PC-3 (cell line): Measurements from ENCODE around the gene GABRG3.

Source experiments
- EZH2 ChIP-seq: fragments of 300-600 bp; sonication (generic); IDR thresholded peaks from one replicate; pipeline ENCODE4 v1.6.1; 2017; ENCODE audit warnings: antibody characterized with exemption, mild to moderate bottlenecking, low read length; ENCODE audit not compliant: unreplicated experiment
- EZH2phosphoT487 ChIP-seq: fragments of 300-600 bp; sonication (generic); IDR thresholded peaks from 2 replicates; pipeline ENCODE4 v1.6.1; 2018; ENCODE audit warnings: mild to moderate bottlenecking, antibody characterized with exemption, low read length, borderline replicate concordance
- TF ChIP-seq, protein P1 (sequence below): fragments of 300-600 bp; sonication (generic); conservative IDR thresholded peaks from 2 replicates; pipeline ENCODE4 v1.5.1; 2017; ENCODE audit warnings: antibody characterized with exemption, low read depth, mild to moderate bottlenecking, low read length

DNA sequence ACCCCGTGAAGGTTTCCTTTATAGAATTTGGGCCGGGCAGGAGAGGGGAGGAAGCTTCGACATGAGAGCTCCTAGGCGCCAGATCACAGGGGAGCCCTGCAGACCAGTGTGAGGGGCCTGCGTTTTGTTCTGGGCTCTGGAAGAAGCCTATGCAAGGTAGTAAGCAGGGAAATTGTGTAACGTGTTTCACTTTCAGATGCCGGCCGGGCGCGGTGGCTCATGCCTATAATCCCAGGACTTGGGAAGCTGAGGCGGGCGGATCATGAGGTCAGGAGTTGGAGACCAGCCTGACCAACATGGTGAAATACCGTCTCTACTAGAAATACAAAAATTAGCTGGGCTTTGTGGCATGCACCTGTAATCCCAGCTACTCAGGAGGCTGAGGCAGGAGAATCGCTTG lies 65.2 kb downstream of the GABRG3 start:
- TF ChIP-seq, protein P1, sequence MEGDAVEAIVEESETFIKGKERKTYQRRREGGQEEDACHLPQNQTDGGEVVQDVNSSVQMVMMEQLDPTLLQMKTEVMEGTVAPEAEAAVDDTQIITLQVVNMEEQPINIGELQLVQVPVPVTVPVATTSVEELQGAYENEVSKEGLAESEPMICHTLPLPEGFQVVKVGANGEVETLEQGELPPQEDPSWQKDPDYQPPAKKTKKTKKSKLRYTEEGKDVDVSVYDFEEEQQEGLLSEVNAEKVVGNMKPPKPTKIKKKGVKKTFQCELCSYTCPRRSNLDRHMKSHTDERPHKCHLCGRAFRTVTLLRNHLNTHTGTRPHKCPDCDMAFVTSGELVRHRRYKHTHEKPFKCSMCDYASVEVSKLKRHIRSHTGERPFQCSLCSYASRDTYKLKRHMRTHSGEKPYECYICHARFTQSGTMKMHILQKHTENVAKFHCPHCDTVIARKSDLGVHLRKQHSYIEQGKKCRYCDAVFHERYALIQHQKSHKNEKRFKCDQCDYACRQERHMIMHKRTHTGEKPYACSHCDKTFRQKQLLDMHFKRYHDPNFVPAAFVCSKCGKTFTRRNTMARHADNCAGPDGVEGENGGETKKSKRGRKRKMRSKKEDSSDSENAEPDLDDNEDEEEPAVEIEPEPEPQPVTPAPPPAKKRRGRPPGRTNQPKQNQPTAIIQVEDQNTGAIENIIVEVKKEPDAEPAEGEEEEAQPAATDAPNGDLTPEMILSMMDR = no peak
- TF ChIP-seq EZH2phosphoT487 (no peak), EZH2 (no peak)
